HG03432 (cell line): ENCODE measurements around the gene ME3.

Experiments used
- ATAC-seq: cut with Tn5 transposase; IDR thresholded peaks from one replicate; pipeline ENCODE4 v1.9.1; 2021; ENCODE audit warnings: mild to moderate bottlenecking, moderate library complexity; ENCODE audit not compliant: unreplicated experiment

The ME3 gene

DNA sequence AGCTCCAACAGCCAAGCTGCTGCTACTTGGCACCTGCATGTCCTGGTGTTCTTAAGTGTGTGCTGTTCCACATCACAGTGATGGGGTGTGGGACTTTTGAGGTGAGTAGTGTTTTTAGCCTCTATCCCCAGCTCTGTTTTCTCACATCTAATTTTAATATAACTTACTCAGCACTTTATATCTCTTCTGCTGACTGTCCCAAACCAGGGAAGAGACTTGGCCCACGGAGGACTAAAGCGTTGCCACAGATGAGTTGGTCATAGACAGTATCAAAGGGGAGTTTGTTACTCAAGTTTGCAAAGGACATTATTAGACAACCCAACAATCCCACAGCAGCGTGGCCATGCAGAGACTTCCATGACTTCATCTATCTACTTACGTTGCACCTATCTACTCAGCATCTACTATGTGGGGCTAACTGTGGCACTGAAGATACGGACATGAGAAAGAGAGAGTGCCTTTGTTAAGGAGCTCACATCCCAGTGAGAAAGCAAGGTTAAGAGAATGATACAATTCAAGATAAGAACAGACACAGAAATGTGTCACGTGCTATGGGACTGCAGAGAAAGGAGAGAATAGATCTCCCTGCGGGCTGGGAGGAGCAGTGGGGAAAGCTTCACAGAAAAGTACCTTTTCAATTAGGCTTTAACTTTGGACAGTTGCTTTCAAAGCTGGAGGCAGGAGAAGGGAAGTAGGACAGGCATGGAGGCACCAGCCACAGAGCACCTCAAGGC is 82.4 kb downstream of the ME3 start:
- ATAC-seq: no peak

DNA sequence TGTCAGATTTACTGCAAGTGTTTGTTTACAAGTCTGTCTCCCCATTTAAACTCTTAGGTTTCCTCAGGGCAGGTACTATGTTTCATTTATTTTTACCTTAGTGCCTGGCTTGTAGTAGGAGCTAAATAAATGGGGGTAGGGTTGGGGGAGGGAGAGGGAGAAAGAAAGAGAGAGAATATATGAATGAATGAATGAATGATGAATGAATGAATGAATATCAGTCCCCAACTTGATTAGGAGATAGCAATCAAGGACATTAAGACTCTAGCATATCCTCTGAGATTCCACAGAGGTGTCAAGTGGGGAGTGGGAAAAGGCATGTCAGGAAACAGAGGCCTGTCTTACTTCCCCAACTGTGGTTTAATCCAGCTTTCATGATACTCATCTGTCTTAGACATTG is 83.2 kb downstream of the ME3 start:
- ATAC-seq: no peak

DNA sequence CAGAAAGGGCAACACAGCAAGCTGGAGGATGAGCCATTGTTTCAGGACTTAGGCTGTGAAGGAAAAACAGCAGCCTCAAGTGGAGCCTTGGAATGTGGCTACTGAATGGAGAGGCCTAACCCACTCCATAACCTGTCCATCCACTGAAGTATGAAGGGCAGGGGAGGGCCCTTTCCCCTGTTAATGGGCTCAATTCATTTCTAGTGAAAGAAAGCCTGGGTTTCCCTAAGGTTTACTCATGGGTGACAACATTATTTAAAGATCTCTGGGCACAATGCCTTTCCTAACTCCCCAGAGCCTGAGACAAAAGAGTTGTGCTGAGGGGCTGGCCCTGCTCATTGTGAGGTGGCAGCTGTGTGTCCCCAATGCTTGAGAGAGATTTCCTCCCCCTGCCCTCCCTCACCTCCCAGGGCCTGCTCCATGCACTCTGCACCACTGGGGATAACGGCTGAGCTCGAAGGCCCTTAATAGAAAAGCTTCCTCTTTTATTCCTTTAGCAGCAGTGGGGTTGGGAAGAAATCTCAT is 83.8 kb downstream of the ME3 start:
- ATAC-seq: no peak

DNA sequence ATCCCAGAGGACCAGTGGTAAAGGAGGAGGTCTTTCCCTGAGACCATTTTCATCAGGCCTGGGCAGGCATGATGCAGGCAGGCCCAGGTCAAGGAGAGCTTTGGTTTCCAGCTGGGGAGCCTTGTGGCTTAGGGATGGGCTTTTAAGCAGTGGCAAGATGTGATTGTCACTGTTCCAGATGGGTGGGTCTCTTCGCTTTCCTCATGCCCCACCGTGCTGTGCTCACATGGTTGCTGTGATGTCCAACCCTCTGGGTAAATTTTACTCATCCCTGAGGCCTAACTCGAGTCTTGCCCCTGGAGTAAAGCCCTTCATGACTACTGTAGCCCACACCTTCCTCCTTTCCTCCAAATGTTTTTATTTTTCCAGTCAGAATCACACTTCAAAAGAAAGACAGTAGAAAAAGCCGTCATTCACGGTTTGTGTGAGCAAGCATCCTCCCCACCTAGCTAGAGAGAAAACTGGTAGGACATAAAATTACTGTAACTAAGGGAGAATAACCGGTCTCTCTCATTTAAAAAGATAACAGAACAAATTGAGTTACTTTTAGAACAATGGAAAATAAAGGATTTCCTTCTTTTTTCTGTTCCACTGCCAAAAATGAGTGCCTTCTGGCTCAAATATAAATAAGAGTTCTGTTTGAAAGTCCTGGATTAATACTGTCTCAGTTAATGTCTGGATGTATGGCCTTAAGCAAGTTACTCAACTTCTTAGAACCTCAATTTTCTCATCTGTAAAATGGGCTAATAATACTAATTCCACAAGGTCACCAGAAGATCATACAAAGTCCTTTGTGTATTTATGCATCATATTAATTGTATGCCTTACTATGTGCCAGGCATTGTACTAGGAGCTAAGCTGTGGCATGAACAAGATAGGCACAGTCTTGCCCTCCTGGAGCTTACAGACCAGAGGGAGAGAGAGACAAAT is 84.9 kb downstream of the ME3 start:
- no peak for ATAC-seq

DNA sequence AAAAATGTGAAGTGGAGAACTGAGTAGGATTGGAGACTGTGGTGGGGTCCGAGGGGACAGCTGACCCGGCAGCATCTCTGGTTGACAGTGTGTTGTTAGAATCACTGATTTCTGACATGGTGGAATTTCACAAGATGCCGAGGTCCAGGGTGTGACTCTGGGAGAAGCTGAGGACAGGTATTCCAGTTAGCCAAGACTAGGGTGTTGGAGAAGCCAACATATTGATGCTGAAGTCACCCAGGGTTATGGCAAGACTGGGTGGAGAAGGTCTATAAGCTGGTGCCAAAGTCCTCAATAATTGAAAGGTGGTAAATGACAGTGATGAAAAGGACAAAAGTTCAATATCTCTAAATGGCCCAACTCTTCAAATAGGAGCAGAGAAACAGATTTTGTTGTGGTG is 86.1 kb downstream of the ME3 start:
- ATAC-seq: no peak

DNA sequence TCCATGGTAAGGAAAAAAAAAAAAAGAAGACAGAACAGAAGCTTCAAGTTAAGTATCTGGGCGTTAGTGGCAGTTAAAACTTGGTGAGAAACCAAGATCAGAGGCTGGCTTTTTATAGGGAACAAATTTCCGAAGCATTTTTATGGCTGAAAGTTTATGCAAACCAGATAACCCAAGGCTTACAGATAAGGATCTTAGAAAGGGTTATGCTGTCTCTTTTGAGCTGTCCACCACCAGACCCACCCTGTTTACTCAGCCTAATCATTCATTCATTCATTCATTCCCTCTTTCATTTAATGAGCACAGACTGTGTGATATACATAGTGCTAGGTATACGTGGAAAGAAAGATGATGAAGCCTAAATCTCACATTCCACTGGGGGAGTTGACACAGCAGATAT is 89.5 kb downstream of the ME3 start:
- ATAC-seq: no peak

DNA sequence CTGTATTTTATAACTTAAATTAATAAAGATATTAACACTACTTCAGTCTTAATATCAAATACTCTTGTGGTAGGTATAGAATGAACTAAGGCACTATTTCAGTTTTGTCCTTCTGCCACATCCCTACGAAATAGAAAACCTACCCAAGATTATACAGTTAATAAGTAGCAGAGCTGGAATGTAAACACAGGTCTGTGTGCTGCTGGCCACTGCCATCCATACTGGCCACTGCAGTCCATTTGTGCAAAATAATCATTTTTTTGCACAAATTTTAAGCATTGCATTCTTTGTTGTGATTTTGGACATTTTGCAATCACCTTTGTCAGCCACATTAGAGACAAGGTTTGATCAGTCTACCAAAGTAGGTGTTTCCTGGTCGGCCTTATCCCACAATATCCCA is 91.9 kb downstream of the ME3 start:
- no peak for ATAC-seq

DNA sequence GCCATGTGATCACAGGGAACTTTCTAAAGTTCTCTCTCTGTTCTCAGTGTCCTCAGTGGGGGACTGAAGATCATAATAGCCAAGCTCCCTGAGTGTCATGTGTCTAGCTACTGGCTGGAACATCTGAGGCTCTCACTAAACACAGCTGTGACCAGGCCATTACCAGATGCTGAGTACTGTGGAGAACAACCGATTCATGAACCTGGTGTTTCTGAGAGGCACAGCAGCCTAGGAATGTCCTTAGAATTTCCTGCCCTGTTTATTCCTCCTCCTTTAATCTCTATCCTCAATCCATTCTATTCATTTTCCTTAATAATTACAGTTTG is 93.0 kb downstream of the ME3 start:
- ATAC-seq: no peak

DNA sequence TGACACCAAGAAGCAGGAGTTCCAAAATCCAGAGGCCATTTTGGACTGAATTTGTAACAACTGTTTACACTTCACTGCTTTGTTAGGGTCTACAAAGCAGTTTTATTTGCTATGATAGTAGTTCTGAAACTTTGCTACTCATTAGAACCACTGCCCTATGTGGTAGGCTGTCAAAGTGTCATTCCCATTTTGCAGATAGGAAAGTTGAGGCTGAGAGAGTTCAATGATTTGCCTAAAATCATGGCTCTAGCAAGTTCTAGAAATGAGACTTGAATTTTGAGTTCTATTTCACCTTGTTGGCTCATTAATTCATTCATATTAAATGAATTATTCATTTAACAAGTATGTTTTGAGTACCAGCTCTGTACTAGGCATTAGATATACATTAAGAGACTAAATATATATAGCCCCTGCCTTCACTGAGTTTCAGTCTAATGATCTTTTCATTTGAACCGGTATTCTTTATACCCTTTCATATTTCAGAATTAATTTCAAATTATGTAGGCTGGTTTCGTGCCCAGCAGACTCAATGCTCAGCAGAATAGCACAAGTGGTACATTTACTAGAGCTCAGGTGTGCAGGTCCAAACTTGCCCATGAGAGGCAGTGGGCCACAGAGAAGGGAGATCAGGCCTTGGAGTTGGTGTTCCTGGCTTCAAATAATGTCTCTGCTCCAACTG is 93.5 kb downstream of the ME3 start:
- ATAC-seq: no peak

DNA sequence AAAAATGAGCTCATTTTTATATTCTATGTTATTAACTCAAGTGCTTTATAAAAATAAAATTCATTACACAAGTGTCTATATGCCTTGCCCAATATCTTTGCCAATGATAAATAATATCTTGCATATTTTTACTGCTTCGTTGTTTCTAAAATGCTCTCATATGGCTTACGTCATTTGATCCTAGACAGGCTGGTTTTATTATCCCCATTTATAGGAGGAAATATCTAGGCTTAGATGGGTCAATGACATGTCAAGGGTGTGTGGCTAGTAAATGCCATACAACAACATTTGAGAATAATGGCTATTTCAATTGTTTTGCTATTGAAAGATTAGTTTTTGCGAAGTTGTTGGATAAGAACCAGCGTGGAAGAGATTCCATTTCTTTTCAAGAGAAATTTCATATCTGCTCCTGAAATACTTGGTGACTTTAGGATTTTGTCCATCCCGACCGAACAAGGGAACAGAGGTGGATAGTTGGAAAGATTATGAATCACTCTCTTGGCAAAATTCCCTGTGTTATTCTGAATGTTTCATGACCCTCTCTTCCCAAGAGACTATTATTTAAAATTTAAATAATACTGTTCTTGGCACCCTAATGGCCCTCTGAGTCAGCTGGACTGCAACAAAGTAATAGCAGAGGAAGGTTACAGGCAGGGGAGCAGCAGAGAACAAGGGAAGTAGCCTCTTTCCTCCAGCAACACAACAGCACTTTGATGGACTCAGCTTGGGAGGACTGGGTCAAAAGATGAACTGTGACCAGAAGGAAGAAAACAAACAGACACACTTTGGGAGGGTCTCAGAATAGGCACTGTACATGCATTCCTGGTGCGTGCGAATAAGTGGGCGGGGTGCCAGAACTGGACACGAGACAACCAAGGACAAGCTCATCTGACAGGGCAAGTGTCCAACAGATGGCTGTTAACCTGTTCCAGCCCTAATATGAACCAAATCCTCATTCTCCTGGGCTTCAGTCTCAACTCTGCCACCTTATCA is 94.5 kb downstream of the ME3 start:
- ATAC-seq: no peak

DNA sequence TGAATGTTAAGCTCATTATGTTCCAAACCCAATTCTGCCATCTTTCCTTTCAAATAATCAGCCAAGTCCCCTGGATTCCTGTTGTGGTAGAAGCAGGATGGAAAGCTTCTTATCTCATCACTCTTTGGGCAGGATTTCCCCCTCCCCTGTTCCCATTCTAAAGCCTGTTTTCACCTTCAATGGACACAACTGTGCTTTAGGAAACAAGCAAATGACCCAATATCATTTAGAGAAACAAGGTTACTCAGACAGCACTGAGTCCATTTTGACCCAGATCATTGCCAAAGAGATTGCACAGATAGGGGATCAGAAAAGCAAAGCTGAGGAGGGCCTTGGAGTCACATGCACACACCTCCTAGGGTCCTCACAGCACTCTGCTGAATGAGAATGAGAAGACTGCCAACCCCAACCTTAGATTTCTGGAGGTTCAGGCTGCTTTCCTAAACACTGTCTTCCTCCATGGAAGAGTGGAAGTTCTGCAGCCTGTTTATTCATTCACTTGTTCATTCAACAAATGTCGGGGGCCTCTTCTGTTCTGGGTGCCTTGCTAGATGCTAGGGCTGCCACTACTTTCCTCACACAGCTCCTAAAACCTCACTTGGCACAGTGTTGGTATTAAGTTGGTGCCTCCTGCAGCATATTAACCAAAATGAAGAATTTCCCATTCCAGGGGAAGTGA is 95.3 kb downstream of the ME3 start:
- no peak for ATAC-seq

DNA sequence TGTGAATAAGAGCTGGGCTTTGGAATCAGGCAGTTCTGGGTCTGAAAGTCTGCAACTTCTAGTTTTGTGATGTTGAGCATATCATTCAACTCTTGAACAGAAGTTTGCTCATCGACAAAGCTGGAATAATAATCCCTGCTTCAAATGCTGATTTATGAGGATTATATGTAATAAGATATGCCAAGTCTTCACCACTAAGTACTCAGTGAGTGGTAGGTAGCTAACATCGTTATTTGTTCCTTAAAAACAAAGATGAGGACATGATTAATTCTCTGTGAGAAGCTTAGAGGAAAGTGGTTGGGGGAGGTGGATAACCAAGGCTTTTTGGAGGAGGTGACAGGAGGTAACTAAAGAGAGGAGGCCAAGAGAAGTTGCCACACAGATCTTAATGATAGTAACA is 96.5 kb downstream of the ME3 start:
- no peak for ATAC-seq

DNA sequence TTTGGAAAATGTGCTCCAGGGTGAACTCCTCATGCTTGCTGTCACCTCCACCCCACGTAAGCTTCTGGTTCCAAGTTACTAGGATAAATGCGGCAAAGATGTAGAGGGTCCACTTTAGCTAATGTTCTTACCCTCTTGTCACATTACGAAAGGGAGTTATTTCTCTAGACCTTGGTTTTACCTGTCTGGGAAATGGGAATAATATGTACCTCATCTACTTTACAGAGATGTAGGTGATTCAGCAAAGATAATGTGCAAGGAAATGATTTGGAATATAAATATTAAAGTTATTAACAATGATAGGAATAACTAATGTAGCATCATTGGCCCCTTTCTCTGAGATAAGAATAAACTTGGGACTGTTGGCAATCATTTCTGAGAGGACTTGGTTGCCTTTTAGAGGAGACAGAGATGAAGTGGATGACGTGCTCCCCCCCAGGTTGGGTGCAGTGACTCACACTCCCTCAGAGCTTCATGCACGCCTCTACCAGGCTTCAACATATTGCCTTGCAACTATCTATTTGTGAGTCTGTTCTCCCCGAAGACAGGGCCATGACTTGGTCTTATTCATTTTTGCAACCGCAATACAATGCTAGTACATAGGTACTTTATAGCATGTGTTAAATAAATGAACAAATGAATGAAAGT is 97.1 kb downstream of the ME3 start:
- ATAC-seq: no peak

DNA sequence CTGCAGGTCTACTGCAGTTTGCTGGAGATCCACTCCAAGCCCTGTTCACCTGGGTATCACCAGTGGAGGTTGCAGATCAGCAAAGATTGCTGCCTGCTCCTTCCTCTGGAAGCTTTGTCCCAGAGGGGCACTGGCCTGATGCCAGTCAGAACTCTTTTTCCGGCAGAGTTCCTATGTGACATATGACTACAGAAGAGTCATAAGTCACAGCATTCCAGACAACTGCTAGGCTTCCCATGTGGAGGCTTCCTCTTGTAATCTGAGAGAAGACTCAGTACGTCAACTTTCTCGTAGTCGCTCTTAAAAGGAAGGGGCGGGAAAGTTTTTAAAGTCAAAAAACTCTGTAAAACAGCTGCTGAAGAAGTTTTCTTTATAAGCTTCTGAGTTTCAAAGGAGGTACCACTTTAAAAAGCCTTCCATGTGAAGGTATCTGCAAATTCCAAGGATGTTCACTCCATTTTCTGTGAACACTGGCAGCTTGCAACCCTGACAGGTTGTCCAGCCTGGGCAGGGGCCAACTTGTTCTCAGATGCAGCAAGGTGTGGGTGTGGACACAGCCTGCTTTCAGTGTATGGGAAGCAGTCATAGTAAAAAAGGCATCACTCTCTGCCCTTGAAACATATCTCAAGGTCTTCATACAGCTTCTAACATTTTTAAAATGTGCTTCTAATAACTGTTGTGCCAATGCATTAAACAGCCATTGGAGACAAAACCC is 97.8 kb downstream of the ME3 start:
- no peak for ATAC-seq

DNA sequence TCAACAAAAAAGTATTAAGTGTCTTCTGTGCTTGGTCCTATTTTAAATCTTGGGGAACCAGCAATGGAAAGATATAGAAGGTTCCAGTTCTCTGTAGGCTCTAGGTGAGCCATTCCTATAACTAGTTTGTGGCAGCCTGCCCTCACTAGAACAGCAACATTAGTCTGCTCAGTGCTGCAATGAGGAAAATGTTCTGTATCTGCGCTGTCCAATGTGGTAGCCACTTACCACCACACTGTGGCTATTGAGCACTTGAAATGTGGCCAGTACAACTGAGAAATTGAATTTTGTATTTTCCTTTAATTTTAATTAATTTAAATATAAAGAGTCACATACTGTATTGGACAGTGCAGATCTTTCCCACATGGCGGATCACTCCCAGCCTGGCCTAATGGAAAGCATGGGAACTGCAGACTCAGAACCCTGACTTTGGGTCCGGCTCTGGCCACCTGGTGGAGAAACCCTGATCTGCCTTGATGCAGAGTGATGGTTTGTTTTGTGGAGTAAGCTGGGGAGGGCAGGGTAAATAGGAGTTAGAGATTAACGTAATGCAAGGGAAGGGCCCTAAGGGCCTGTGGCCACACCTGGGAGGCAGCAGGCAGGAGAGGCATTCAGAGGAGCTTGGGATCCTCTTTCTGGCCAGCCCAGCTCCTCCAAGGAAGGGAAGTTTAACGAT is 101.0 kb downstream of the ME3 start:
- ATAC-seq: no peak

DNA sequence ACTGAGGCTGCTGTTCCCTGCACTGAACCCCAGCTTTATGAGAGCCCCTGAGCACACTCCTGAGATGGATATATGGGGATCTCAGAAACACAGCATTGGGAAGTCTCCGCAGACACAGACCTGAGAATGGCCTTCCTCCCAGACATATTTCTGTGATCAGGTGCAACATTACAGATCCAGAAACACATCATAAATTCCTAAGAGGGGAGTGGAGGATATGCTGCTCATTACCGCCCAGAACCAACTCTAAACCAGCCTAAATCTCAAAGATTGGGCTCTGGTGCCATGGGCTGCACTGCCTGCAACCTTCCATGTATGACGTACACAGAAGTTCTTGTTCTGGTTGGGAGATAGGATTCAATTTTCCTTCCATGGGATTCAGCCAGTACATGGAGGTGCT is 102.0 kb downstream of the ME3 start:
- no peak for ATAC-seq

DNA sequence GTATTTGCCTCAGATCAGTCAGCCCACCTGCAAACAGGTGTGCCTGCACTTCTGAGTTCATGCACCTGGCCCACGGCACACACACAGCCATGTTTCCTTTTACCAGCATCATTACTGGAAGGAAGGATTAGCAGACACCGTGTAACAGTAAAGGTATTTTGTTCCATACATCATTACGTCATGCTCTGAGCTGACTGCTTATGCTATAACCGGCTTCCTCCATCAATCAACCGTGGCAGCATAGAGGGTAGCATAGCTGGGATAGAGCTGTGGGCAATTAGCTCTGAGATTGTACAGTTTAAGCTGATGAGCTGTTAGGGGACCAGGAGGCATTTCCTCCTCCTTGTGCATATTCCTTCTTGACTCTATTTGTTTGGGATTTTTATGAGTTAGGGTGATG is 102.4 kb downstream of the ME3 start:
- no peak for ATAC-seq

DNA sequence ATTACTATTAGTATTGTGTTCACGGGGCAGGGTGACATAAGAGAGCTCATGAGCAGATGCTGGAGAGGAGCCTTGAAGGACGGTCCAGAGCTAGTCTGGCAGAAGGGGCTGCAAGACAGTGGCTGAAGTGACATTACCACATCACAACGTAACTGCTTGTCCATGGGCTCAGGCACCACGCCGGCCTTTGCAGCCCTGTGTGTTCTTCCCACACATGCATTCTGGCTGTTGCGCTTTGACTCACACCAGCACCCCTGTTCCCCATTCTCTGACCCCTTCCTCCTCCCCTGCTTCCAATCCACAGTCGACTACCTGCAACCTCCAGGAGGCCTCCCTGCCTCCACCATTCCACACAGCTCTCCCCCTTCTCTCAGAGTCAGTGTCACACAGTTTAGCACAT is 103.3 kb downstream of the ME3 start:
- ATAC-seq: no peak
